ENCODE measurements around the gene ABHD11.

DNA sequence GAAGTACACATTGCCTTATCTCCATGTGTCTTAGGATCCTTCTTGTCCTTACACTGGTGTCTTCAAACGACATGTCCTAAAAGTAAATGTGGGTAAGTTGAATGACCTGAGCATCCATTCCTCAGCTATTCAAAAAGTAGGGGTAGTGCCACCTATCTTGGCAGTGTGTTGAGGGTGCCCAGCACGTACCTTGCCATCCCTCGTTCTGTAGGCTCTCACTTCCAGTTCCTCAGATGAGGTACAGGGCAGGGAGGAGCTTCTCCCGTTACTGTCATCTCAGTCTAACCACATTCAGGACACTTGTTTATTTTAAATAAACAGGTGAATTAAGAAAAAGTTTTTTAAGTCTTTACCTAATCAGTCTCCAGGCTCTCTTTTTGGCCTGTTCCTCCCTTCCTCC is 42.2 kb downstream of the ABHD11 start:
- TF ChIP-seq, protein P1, sequence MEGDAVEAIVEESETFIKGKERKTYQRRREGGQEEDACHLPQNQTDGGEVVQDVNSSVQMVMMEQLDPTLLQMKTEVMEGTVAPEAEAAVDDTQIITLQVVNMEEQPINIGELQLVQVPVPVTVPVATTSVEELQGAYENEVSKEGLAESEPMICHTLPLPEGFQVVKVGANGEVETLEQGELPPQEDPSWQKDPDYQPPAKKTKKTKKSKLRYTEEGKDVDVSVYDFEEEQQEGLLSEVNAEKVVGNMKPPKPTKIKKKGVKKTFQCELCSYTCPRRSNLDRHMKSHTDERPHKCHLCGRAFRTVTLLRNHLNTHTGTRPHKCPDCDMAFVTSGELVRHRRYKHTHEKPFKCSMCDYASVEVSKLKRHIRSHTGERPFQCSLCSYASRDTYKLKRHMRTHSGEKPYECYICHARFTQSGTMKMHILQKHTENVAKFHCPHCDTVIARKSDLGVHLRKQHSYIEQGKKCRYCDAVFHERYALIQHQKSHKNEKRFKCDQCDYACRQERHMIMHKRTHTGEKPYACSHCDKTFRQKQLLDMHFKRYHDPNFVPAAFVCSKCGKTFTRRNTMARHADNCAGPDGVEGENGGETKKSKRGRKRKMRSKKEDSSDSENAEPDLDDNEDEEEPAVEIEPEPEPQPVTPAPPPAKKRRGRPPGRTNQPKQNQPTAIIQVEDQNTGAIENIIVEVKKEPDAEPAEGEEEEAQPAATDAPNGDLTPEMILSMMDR (conservative IDR thresholded peaks at IDR 0.05), result no peak
- TF ChIP-seq ZFX (IDR thresholded peaks at IDR 0.05), result no peak

All from C4-2B (cell line).